Measurements from ENCODE around the gene LALBA.

LALBA gene

DNA sequence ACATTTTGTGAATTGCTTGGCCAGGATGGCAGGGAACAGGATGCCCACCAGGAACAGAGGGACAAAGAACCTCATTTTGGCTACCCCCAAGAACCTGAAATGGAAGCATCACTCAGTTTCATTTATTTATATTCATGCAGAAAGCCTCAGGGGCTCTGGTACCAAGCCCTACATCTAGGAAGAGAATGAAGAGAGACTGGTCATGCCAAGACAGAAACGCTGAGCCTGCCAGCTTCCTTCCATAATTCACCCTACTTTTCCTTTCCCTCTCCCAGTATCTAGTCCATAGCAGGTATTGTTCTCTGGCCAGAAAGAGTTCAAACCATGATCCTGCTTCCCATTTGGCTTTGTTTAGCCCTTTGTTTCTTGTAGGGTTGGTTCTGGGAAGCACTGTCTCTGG is at the start of gene LALBA:
TSS of gene LALBA (minus strand) at position 101 of the 400 bp plus-strand sequence. CDS start at position 75, 26 bp downstream.
- H3K36me3 Mint-ChIP-seq (ENCODE audit: low read depth): no peaks in the 10 kb centered on the region
- H3K4me1 Mint-ChIP-seq (ENCODE audit: low read depth): no peaks in the 10 kb centered on the region
- H3K27me3 Mint-ChIP-seq: peaks cover 14% of the 10 kb centered on the region
- H3K4me3 Mint-ChIP-seq: no peak within 1 kb of the TSS
- no peak within 1 kb of the TSS for H3K27ac Mint-ChIP-seq
- H3K9me3 Mint-ChIP-seq: no peaks in the 10 kb centered on the region

DNA sequence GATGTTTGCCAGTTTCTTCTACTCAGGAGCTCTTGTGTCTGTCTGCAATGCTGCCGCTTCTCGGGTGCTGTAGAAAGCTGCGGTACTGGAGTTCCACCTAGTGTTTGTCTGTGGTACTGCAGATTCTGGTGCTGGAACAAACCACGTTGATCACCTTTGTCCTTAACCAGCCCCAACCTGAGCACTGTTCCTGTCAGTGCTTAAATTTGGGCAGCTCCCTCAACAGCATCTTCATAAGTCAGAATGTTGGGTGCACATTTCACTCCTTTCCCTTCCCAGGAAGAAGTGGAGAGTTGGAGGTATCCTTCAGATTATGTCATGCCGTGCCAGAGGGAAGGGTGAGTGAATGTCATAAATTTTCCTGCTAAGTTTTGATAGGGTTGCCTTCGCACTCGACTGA is 48.7 kb upstream of the LALBA start:
- H3K9me3 Mint-ChIP-seq: peaks cover 4% of the 10 kb centered on the region
- H3K36me3 Mint-ChIP-seq (ENCODE audit: low read depth): no peaks in the 10 kb centered on the region
- H3K27ac Mint-ChIP-seq: no peak overlapping the region
- no peak overlapping the region for H3K4me3 Mint-ChIP-seq
- H3K27me3 Mint-ChIP-seq: peaks cover 35% of the 10 kb centered on the region
- H3K4me1 Mint-ChIP-seq (ENCODE audit: low read depth): no peaks in the 10 kb centered on the region

DNA sequence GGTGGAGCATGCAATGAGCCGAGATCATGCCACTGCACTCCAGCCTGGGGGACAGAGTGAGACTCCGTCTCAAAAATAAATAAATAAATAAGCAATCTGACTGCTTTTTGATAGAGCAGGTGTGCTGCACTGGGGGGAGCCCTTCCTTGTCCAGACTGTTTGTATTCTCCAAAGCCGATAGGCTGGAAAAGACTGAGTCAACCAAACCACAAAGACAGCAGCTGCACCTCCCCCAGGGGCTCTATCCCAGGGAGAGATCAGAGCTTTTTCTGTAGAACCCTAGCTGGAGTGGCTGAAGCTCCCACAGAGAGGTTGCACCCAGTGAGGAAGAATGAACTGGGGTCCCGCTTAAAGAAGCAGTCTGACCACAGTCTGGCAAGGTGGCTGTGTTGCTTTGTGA is 45.8 kb upstream of the LALBA start:
- H3K27ac Mint-ChIP-seq: no peak overlapping the region
- no peaks in the 10 kb centered on the region for H3K36me3 Mint-ChIP-seq (ENCODE audit: low read depth)
- H3K9me3 Mint-ChIP-seq: peaks cover 9% of the 10 kb centered on the region
- H3K4me3 Mint-ChIP-seq: no peak overlapping the region
- H3K27me3 Mint-ChIP-seq: peaks cover 48% of the 10 kb centered on the region
- no peaks in the 10 kb centered on the region for H3K4me1 Mint-ChIP-seq (ENCODE audit: low read depth)

DNA sequence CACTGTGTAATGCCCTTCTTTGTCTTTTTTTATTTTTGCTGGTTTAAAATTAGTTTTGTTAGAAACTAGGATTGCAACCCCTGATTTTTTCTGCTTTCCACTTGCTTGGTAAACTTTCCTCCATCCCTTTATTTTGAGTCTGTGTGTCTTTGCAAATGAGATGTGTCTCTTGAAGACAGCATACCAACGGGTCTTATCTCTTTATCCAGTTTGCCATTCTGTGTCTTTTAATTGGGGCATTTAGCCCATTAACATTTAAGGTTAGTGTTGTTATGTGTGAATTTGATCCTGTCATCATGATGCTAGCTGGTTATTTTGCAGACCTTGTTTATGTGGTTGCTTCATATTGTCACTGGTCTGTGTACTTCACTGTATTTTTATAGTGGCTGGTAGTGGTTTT is 43.5 kb upstream of the LALBA start:
- no peak overlapping the region for H3K4me3 Mint-ChIP-seq
- H3K27me3 Mint-ChIP-seq: peaks cover 36% of the 10 kb centered on the region
- H3K36me3 Mint-ChIP-seq (ENCODE audit: low read depth): no peaks in the 10 kb centered on the region
- no peak overlapping the region for H3K27ac Mint-ChIP-seq
- H3K9me3 Mint-ChIP-seq: peaks cover 9% of the 10 kb centered on the region
- no peaks in the 10 kb centered on the region for H3K4me1 Mint-ChIP-seq (ENCODE audit: low read depth)

DNA sequence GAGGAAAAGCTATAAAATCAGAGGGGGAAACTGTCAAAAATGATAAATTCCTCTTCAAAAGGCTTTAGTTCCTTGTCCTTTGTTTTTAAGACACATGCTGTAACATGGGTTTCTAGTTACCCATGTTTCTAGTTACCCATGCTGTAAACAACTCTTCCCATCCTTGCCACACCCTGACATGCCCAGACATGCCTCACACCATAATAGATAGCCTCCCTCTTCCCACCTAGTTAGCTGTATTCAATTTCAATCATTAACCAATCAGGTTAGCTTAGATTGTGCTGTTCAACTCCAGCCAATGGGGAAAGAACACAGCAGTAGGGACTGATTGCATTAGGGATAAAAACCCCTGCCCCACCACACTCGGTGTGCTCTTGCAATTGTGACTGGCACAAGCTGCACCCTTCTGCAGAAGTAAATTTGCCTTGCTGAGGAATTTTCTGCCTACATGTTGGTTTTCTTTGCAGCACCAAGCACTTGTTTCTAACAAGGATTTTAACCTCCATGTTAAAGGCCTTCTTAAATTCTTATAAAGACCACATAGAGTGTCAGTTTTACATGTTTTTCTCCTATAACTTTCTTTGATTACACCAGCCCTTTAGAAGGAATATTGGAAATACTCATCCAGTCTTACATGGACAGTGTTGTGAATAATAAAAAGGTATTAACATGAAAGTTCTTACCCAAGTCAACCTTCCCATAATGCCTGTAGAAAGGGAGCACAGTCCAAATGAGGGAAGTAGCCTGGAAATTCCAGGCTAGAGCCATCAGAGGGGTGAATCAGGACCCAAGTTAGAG is 32.5 kb upstream of the LALBA start:
- Mint-ChIP-seq H3K4me1 (ENCODE audit: low read depth) (peaks cover 3% of the 10 kb centered on the region), H3K4me3 (no peak overlapping the region), H3K36me3 (ENCODE audit: low read depth) (peaks cover 8% of the 10 kb centered on the region), H3K9me3 (peaks cover 32% of the 10 kb centered on the region), H3K27ac (no peak overlapping the region), H3K27me3 (peaks cover 28% of the 10 kb centered on the region)

DNA sequence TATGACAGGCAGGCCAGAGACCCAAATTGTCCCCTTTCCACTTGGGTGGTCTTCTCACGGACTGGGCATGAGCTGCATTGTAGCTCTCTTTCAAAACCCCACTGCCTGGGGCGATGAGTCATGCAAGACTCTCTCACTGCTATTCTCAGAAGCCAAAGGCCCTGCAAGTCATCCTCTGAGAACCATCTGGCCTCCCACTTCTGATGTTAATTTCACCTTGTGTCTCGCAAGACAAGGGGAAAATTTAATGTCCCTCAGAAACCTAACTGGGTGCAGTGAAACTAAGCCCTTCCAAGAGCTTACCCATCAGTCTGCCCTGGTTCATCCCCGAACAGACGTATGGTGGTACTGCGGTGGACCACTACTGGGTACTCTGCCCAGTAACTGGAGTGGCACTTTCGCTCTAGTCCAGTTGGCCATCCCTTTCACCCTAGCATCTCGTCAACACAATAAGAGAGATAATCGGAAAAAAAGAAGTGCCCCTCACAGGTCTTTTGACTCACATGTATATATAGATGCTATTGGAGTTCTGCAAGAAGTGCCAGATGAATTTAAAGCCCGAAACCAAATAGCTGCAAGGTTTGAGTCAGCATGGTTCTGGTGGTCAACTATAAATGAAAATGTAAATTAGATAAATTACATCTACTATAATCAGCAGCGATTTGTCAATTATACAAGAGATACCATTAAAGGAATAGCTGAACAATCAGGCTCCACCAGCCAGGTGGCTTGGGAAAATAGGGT is 31.3 kb upstream of the LALBA start:
- H3K4me1 Mint-ChIP-seq (ENCODE audit: low read depth): peaks cover 3% of the 10 kb centered on the region
- peaks cover 4% of the 10 kb centered on the region for H3K36me3 Mint-ChIP-seq (ENCODE audit: low read depth)
- peaks cover 32% of the 10 kb centered on the region for H3K27me3 Mint-ChIP-seq
- no peak overlapping the region for H3K27ac Mint-ChIP-seq
- H3K4me3 Mint-ChIP-seq: no peak overlapping the region
- H3K9me3 Mint-ChIP-seq: peaks cover 22% of the 10 kb centered on the region

DNA sequence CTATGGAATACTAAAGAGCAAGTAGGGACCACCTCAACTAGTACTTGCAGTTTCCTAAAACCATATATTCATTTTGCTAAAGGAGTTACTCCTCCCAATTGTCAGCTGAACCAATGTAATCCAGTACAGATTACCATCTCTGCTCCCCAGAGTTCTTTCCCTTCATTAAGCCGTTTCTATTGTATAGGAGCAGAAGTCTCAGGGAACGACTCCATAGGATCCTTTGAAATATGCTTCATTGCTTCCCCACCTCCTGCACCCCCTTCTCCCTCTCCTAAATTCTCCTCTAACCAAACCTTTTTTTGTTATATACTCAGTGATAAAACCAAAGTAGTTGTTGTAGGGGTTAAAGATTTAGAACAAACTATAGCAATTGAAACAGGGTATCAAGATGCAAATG is 30.7 kb upstream of the LALBA start:
- Mint-ChIP-seq H3K4me1 (ENCODE audit: low read depth) (peaks cover 3% of the 10 kb centered on the region), H3K27me3 (peaks cover 32% of the 10 kb centered on the region), H3K27ac (no peak overlapping the region), H3K36me3 (ENCODE audit: low read depth) (peaks cover 4% of the 10 kb centered on the region), H3K4me3 (no peak overlapping the region), H3K9me3 (peaks cover 21% of the 10 kb centered on the region)

DNA sequence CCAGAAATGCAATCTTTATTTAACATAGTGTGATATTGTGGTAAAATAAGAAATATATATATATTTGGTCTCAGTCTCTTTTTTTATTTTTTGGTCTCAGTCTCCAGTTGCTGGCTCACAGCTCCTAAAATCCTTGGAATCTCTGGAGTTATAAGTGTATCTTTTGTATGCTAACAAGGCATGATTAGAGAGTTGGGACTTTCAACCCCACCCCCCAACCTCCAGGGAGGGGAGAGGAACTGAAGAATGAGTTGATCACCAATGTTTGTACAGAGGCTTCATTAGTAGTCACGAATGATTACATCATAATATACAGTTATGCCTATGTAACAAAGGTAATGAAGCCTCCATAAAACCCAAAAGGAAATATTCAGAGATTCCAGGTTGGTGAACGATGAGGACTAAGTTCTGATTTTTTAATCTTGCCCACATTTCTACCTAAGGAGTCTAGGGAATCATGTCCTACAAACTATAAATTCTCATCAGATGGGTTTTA is 22.8 kb upstream of the LALBA start:
- Mint-ChIP-seq H3K4me3 (no peak overlapping the region), H3K27ac (no peak overlapping the region), H3K4me1 (ENCODE audit: low read depth) (no peaks in the 10 kb centered on the region), H3K36me3 (ENCODE audit: low read depth) (no peaks in the 10 kb centered on the region), H3K9me3 (no peaks in the 10 kb centered on the region), H3K27me3 (peaks cover 31% of the 10 kb centered on the region)

DNA sequence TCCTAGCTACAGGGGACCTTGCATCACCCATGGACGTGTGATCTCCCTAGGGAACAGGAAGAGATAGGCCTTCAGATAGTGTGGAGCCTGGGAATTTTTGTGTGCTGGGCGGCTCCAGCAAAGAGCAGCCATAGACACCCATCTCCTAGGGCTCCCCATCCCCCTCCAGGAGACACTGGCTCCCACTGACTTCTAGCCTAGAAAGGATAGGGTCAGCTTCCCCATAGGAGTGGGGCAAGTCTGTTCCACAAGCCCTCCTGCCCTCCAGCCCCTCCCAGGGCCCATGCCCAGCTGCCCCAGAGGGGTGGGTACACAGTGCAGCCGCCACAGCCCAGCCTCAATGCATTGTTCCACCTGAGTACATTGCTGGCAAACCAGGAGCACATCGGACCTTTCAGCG is 16.5 kb upstream of the LALBA start:
- no peaks in the 10 kb centered on the region for H3K36me3 Mint-ChIP-seq (ENCODE audit: low read depth)
- H3K27ac Mint-ChIP-seq: no peak overlapping the region
- H3K27me3 Mint-ChIP-seq: peaks cover 29% of the 10 kb centered on the region
- H3K4me1 Mint-ChIP-seq (ENCODE audit: low read depth): no peaks in the 10 kb centered on the region
- no peaks in the 10 kb centered on the region for H3K9me3 Mint-ChIP-seq
- no peak overlapping the region for H3K4me3 Mint-ChIP-seq

DNA sequence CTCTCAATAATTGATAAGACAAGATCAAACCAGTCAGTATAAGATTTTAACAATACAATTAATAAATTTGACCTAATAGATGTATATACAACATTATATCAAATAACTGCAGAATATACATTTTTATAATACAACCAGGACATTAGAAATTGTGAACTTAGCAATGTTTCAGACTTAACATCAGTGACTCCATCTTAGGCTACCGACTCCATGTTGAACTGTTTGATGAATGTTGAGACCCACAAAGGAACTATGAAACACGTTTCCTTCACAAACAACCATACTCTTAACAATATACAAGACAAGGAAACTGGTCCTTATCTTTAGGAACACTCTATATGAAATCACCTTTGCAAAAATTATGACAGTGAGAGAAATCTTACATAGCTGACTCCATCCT is 13.9 kb upstream of the LALBA start:
- Mint-ChIP-seq H3K27me3 (peaks cover 25% of the 10 kb centered on the region), H3K36me3 (ENCODE audit: low read depth) (no peaks in the 10 kb centered on the region), H3K9me3 (no peaks in the 10 kb centered on the region), H3K27ac (no peak overlapping the region), H3K4me3 (no peak overlapping the region), H3K4me1 (ENCODE audit: low read depth) (no peaks in the 10 kb centered on the region)

DNA sequence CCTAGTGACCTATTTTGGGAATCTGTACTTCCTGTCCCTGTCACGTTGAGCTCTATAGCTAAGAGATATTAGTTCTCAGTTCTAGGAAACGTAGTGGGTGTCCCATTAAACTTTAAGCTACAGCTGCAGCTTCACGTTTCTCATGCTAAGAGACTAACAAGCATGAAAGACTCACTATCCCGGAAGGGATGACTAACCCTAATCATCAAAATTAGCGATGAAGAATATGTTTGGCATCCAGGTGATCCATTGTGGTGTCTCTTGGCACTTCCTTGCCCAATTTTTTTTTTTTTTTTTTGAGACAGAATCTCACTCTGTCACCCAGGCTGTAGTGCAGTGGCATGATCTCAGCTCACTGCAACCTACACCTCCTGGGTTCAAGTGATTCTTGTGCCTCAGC is 11.0 kb upstream of the LALBA start:
- peaks cover 8% of the 10 kb centered on the region for H3K27me3 Mint-ChIP-seq
- H3K4me3 Mint-ChIP-seq: no peak overlapping the region
- no peaks in the 10 kb centered on the region for H3K9me3 Mint-ChIP-seq
- H3K27ac Mint-ChIP-seq: no peak overlapping the region
- H3K36me3 Mint-ChIP-seq (ENCODE audit: low read depth): no peaks in the 10 kb centered on the region
- H3K4me1 Mint-ChIP-seq (ENCODE audit: low read depth): no peaks in the 10 kb centered on the region

DNA sequence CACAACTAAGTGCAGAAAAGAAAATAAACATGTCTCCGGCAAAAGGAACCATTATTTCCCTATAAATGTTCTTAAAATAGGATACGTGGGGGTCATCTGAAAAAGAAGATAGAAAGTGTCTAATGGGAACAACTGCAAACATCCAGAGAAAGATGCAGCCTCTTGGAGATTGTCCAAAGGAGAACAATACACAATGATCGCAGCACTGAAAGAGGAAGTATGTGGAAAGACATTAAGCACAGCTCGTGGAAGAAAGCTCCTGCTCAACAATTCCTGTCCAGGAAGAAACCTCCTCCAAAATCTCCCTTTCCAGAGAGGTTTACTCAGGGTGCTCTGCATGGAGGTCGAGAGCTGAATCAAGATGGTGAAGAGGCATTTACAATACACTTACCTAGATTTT is 2.5 kb upstream of the LALBA start:
- Mint-ChIP-seq H3K36me3 (ENCODE audit: low read depth) (no peaks in the 10 kb centered on the region), H3K9me3 (no peaks in the 10 kb centered on the region), H3K4me1 (ENCODE audit: low read depth) (no peaks in the 10 kb centered on the region), H3K4me3 (no peak overlapping the region), H3K27me3 (peaks cover 17% of the 10 kb centered on the region), H3K27ac (no peak overlapping the region)

DNA sequence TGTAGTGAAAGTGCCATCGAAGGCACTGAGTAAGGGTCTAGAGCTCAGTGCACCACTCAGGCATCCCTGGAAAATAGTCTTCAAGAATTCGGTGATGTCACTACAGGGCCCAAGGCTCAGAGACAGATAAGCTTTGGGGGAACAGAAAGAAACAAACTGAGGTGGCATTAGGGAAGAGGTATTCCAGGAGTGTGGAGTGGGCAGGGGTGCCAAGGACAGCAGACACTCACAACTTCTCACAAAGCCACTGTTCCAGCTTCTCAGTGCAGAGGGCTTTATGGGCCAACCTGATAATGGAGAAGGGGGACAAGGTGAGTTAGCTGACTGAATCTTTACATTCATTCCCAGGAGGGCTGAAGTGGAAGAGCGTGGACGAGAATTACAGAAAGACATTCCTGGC is 2.1 kb downstream of the LALBA start:
- H3K36me3 Mint-ChIP-seq (ENCODE audit: low read depth): no peaks in the 10 kb centered on the region
- no peaks in the 10 kb centered on the region for H3K9me3 Mint-ChIP-seq
- H3K27me3 Mint-ChIP-seq: peaks cover 11% of the 10 kb centered on the region
- H3K4me3 Mint-ChIP-seq: no peak overlapping the region
- no peak overlapping the region for H3K27ac Mint-ChIP-seq
- no peaks in the 10 kb centered on the region for H3K4me1 Mint-ChIP-seq (ENCODE audit: low read depth)

DNA sequence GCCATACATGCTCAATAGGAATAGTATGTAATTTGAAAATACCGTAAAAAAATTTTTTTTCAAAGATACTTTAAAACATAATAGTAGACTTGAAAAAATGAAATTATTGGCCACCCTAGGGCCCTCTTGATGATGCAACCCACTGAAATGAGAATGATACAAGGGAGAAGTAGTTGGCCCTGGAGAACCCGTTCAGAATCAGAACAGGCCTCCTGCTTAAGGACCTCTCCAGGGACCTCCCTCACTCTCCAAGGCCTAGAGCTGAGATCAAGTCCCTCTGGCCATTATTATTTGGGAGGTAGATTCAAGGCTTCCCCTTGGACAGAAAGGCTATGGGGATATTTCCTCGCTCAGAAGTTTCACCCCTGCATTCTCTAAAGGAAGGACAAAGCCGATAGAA is 11.9 kb downstream of the LALBA start:
- no peak overlapping the region for H3K4me3 Mint-ChIP-seq
- H3K27me3 Mint-ChIP-seq: peaks cover 12% of the 10 kb centered on the region
- no peak overlapping the region for H3K27ac Mint-ChIP-seq
- no peaks in the 10 kb centered on the region for H3K36me3 Mint-ChIP-seq (ENCODE audit: low read depth)
- H3K9me3 Mint-ChIP-seq: no peaks in the 10 kb centered on the region
- H3K4me1 Mint-ChIP-seq (ENCODE audit: low read depth): no peaks in the 10 kb centered on the region

DNA sequence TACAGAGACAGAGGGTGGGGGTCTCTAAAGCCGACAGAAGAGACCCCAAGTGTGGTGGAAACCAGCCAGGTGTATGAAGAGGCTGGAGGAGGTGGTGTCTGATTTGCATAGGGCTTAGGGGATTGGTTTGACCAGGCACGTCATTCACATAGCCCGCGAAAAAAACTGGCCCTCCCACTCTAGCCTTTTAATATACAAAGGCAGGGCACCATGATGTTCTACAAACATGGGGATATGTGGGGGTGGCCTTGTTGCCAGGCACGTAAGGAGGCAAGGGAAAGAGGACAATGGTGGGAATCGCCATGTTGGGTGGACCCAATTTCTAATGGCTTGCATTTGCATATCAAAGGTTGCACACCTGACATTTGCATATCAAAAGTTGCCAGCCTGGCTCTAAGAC is 13.2 kb downstream of the LALBA start:
- Mint-ChIP-seq H3K27ac (no peak overlapping the region), H3K27me3 (peaks cover 14% of the 10 kb centered on the region), H3K9me3 (no peaks in the 10 kb centered on the region), H3K4me3 (no peak overlapping the region), H3K36me3 (ENCODE audit: low read depth) (no peaks in the 10 kb centered on the region), H3K4me1 (ENCODE audit: low read depth) (no peaks in the 10 kb centered on the region)
